Neural crest cell (in vitro differentiated cells): ENCODE measurements around the gene TAF1A. TPM values are rescaled to one million over a fixed set of nuclear protein-coding genes. Genes with fewer than 3 reads are reported as not detected.

ENCODE experiments used
- DNase-seq: peaks from one replicate; pipeline ENCODE4 v3.0.0; 2021; ENCODE audit warnings: low read depth, mixed read lengths, low spot score
- H3K27ac Mint-ChIP-seq: one replicate; pipeline ENCODE4 v1.8.0; 2021; ENCODE audit warnings: mild to moderate bottlenecking, mixed read lengths; ENCODE audit not compliant: unreplicated experiment
- H3K27me3 Mint-ChIP-seq: 2 replicates; pipeline ENCODE4 v1.8.0; 2021; ENCODE audit warnings: low read depth, mild to moderate bottlenecking, mixed read lengths
- H3K36me3 Mint-ChIP-seq: 2 replicates; pipeline ENCODE4 v1.8.0; 2021; ENCODE audit warnings: low read depth, mild to moderate bottlenecking, mixed read lengths
- H3K4me1 Mint-ChIP-seq: 2 replicates; pipeline ENCODE4 v1.8.0; 2021; ENCODE audit warnings: mixed read lengths
- H3K4me3 Mint-ChIP-seq: one replicate; pipeline ENCODE4 v1.8.0; 2021; ENCODE audit warnings: mild to moderate bottlenecking, mixed read lengths
- H3K9me3 Mint-ChIP-seq: 2 replicates; pipeline ENCODE4 v1.8.0; 2021; ENCODE audit warnings: mixed read lengths
- CTCF ChIP-seq: fragments of 200-600 bp; sonication (generic); conservative IDR thresholded peaks from 2 replicates; pipeline ENCODE4 v1.5.0; 2021; ENCODE audit warnings: antibody characterized with exemption, mild to moderate bottlenecking
- total RNA-seq: library from RNA; stranded (reverse); gene quantifications from 2 replicates; pipeline ENCODE4 v1.2.1, GENCODE V29; 2021

TAF1A gene
- total RNA-seq, 1 donor from 2014 or later = 19.7 TPM

GRCh38 chr1:222557148-222557547, 32.6 kb downstream of the TAF1A start:
- H3K4me1 Mint-ChIP-seq = no peaks in the 10 kb centered on the region
- no peak overlapping the region for H3K4me3 Mint-ChIP-seq
- no peaks in the 10 kb centered on the region for H3K27me3 Mint-ChIP-seq
- H3K36me3 Mint-ChIP-seq = peaks cover 6% of the 10 kb centered on the region
- no peak for TF ChIP-seq CTCF
- H3K9me3 Mint-ChIP-seq = no peaks in the 10 kb centered on the region
- no peak overlapping the region for H3K27ac Mint-ChIP-seq
- no peak for DNase-seq

GRCh38 chr1:222555992-222556615, 33.6 kb downstream of the TAF1A start:
- TF ChIP-seq CTCF = no peak

GRCh38 chr1:222554177-222554576, 35.6 kb downstream of the TAF1A start:
- no peak for DNase-seq
- TF ChIP-seq CTCF = no peak
- Mint-ChIP-seq H3K36me3 (peaks cover 2% of the 10 kb centered on the region), H3K4me3 (no peak overlapping the region), H3K27ac (no peak overlapping the region), H3K9me3 (no peaks in the 10 kb centered on the region), H3K4me1 (no peaks in the 10 kb centered on the region), H3K27me3 (no peaks in the 10 kb centered on the region)

More at GRCh38 chr1:222555992-222556615, 33.6 kb downstream of the TAF1A start:
- Mint-ChIP-seq H3K4me1 (no peaks in the 10 kb centered on the region), H3K27me3 (no peaks in the 10 kb centered on the region), H3K36me3 (peaks cover 6% of the 10 kb centered on the region), H3K27ac (no peak overlapping the region), H3K4me3 (no peak overlapping the region), H3K9me3 (no peaks in the 10 kb centered on the region)
- DNase-seq = no peak

- Mint-ChIP-seq H3K36me3 (peaks cover 2% of the 10 kb centered on the region), H3K4me1 (no peaks in the 10 kb centered on the region), H3K9me3 (no peaks in the 10 kb centered on the region), H3K27me3 (peaks cover 2% of the 10 kb centered on the region), H3K27ac (no peak overlapping the region), H3K4me3 (no peak overlapping the region)
- no peak for DNase-seq
- no peak for TF ChIP-seq CTCF
Observed at GRCh38 chr1:222552882-222553281, 36.9 kb downstream of the TAF1A start.

GRCh38 chr1:222547944-222548671, 41.6 kb downstream of the TAF1A start, which contains the start of gene HHIPL2:
Gene HHIPL2, minus strand, starts transcription at chr1:222548104. Its CDS starts 60 bp downstream, at chr1:222548044.
- Mint-ChIP-seq H3K9me3 (no peaks in the 10 kb centered on the region), H3K27ac (no peak within 1 kb of the TSS), H3K36me3 (no peaks in the 10 kb centered on the region), H3K27me3 (peaks cover 6% of the 10 kb centered on the region), H3K4me1 (peaks cover 4% of the 10 kb centered on the region), H3K4me3 (no peak within 1 kb of the TSS)
- DNase-seq = no peak
- no peak for TF ChIP-seq CTCF
